Neuronal stem cell (in vitro differentiated cells): ENCODE data around the gene EIF2B1.

Experiments used
- DNase-seq: peaks from one replicate; pipeline ENCODE4 v3.0.0-alpha.2; 2013; ENCODE audit warnings: low spot score
- H2AFZ ChIP-seq: one replicate; pipeline ENCODE4 v1.6.1; 2013; ENCODE audit warnings: mild to moderate bottlenecking, low read length, inconsistent platforms
- H2AK5ac ChIP-seq: 2 replicates; pipeline ENCODE4 v1.6.1; 2013; ENCODE audit warnings: low read depth, mild to moderate bottlenecking, inconsistent platforms, low read length, moderate library complexity, mixed read lengths
- H2BK120ac ChIP-seq: 2 replicates; pipeline ENCODE4 v1.6.1; 2013; ENCODE audit warnings: low read depth, mild to moderate bottlenecking, inconsistent platforms, low read length, moderate library complexity, mixed read lengths
- H2BK12ac ChIP-seq: one replicate; pipeline ENCODE4 v1.6.1; 2013; ENCODE audit warnings: low read length, inconsistent platforms
- H2BK15ac ChIP-seq: 2 replicates; pipeline ENCODE4 v1.6.1; 2013; ENCODE audit warnings: mild to moderate bottlenecking, low read length, inconsistent platforms, mixed read lengths
- H2BK5ac ChIP-seq: one replicate; pipeline ENCODE4 v1.6.1; 2013; ENCODE audit warnings: inconsistent platforms, mild to moderate bottlenecking, low read length, moderate library complexity
- H3K14ac ChIP-seq: one replicate; pipeline ENCODE4 v1.6.1; 2013; ENCODE audit warnings: low read length, inconsistent platforms
- H3K18ac ChIP-seq: 2 replicates; pipeline ENCODE4 v1.6.1; 2013; ENCODE audit warnings: low read length, inconsistent platforms
- H3K23ac ChIP-seq: 2 replicates; pipeline ENCODE4 v1.6.1; 2013; ENCODE audit warnings: low read depth, mild to moderate bottlenecking, mixed read lengths, low read length, inconsistent platforms; ENCODE audit not compliant: poor library complexity
- H3K27ac ChIP-seq: replicated peaks from 3 replicates; pipeline ENCODE4 v1.5.1; 2013; ENCODE audit warnings: low read length, inconsistent platforms
- H3K27me3 ChIP-seq, 3 experiments: 2 replicates each; pipeline ENCODE4 v1.6.1; 2013; ENCODE audit warnings: low read length in 3 of 3, mild to moderate bottlenecking in 2 of 3, inconsistent platforms in 1 of 3, low read depth in 1 of 3, mixed read lengths in 1 of 3, moderate library complexity in 1 of 3; ENCODE audit not compliant: control insufficient read depth in 3 of 3, insufficient read depth in 3 of 3
- H3K36me3 ChIP-seq, 2 donors: replicated peaks in 1 of 2; 2 replicates each; pipeline ENCODE4 v1.6.1; 2013; ENCODE audit warnings: low read length in 2 of 2; ENCODE audit not compliant: control insufficient read depth in 2 of 2, insufficient read depth in 2 of 2
- H3K4ac ChIP-seq: 2 replicates; pipeline ENCODE4 v1.6.1; 2013; ENCODE audit warnings: inconsistent platforms, mild to moderate bottlenecking, low read length, moderate library complexity
- H3K4me1 ChIP-seq, 2 donors: 1 replicate in 1 of 2; 2 replicates in 1 of 2; pipeline ENCODE4 v1.6.1; 2013; ENCODE audit warnings: low read length in 2 of 2, low read depth in 1 of 2; ENCODE audit not compliant: control insufficient read depth in 2 of 2, insufficient read depth in 1 of 2
- H3K4me2 ChIP-seq: one replicate; pipeline ENCODE4 v1.6.1; 2013; ENCODE audit warnings: mild to moderate bottlenecking, low read length, inconsistent platforms; ENCODE audit not compliant: insufficient read depth, poor library complexity, severe bottlenecking
- H3K4me3 ChIP-seq, 2 donors: 2 replicates each; pipeline ENCODE4 v1.5.1; 2013; ENCODE audit warnings: low read length in 2 of 2, mild to moderate bottlenecking in 2 of 2, inconsistent platforms in 1 of 2, moderate library complexity in 1 of 2
- H3K79me1 ChIP-seq: one replicate; pipeline ENCODE4 v1.6.1; 2013; ENCODE audit warnings: low read depth, mild to moderate bottlenecking, inconsistent platforms, low read length, moderate library complexity
- H3K9ac ChIP-seq: one replicate; pipeline ENCODE4 v1.6.1; 2013; ENCODE audit warnings: mild to moderate bottlenecking, low read depth, low read length, inconsistent platforms; ENCODE audit not compliant: poor library complexity
- H3K9me3 ChIP-seq, 2 donors: replicated peaks in 1 of 2; 2 replicates each; pipeline versions ENCODE3 to v1.6.1; 2013; ENCODE audit warnings: low read length in 2 of 2, mild to moderate bottlenecking in 2 of 2, inconsistent platforms in 1 of 2, low read depth in 1 of 2, mixed read lengths in 1 of 2, moderate library complexity in 1 of 2; ENCODE audit not compliant: control insufficient read depth in 2 of 2, insufficient read depth in 1 of 2
- H4K8ac ChIP-seq: one replicate; pipeline ENCODE4 v1.6.1; 2013; ENCODE audit warnings: low read depth, mild to moderate bottlenecking, inconsistent platforms, low read length, moderate library complexity
- H4K91ac ChIP-seq: one replicate; pipeline ENCODE4 v1.6.1; 2013; ENCODE audit warnings: low read length, low read depth, mild to moderate bottlenecking, inconsistent platforms; ENCODE audit not compliant: poor library complexity
- WGBS, 2 donors: extraction: QIAGEN DNeasy Blood & Tissue Kit; methylation state at CpG; one replicate each; pipeline ENCODE4 v1.1.7; 2013; ENCODE audit warnings: missing lambda C conversion rate in 2 of 2, mixed read lengths in 1 of 2; ENCODE audit not compliant: insufficient read length in 2 of 2, insufficient replicate concordance in 1 of 2; ENCODE audit errors: extremely low coverage in 2 of 2; 5-methylcytosine and 5-hydroxymethylcytosine counted together

The EIF2B1 gene

DNA sequence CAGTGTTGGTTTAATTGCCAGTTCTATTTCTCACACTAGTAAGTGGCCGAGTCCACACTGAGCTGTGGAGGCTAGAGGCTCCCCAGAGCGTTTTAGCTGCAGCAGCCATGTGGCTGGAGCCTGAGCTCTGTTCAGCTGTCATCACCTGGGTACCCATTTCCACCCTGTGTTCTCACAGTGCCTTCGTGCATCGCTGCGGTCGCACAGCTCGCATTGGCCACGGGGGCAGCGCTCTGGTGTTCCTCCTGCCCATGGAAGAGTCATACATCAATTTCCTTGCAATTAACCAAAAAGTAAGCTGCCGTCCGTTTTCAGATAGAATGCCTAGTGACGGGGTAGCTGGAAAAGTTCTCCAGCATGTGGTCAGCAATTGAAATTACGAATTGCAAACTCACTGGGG lies 15.9 kb downstream of the EIF2B1 start:
- Histone ChIP-seq H4K91ac (no peak overlapping the region), H3K27me3 (no peaks in the 10 kb centered on the region), H2AFZ (no peak overlapping the region), H3K23ac (no peak overlapping the region), H3K27ac (no peak overlapping the region), H3K4me2 (no peak overlapping the region), H3K18ac (no peak overlapping the region), H3K14ac (no peak overlapping the region), H3K9ac (no peak overlapping the region), H2BK5ac (no peak overlapping the region), H3K4me3 (no peak overlapping the region), H3K4me1 (no peaks in the 10 kb centered on the region), H2BK120ac (no peak overlapping the region), H3K36me3 (peaks cover 52 to 96% of the 10 kb centered on the region in 2 donors), H2AK5ac (no peak overlapping the region), H3K9me3 (no peaks in the 10 kb centered on the region), H2BK15ac (no peak overlapping the region), H3K4ac (no peak overlapping the region), H2BK12ac (no peak overlapping the region), H3K79me1 (no peaks in the 10 kb centered on the region), H4K8ac (no peak overlapping the region)
- WGBS, 2 donors = no CpG with 5 or more reads among the region's 13 CpGs
- DNase-seq = no peak

DNA sequence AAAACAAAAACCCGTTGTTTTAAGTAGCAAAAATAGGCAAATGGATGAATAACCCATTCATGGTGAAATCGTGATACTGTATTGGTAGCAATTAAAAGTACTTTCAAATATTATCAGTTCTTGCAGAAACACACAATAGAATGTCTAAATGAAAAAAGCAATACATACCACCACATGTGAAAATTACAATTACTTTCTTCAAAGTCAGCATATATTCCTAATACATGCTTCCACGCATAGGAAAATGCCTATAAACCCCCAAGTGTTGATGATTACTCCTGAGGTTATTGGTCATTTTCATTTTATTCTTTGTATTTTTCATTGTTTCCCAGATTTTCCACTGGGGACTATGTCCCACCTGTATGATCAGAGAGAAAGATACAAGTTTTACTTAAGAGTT lies 16.3 kb downstream of the EIF2B1 start:
- no CpG with 5 or more reads among the region's 3 CpGs for WGBS, 2 donors
- no peak overlapping the region for H2AK5ac ChIP-seq
- H3K4me3 ChIP-seq = no peak overlapping the region
- no peak overlapping the region for H3K14ac ChIP-seq
- H3K9ac ChIP-seq = no peak overlapping the region
- H2BK15ac ChIP-seq = no peak overlapping the region
- H3K23ac ChIP-seq = no peak overlapping the region
- H4K91ac ChIP-seq = no peak overlapping the region
- no peak overlapping the region for H2BK12ac ChIP-seq
- no peak overlapping the region for H2AFZ ChIP-seq
- H3K4me1 ChIP-seq = no peaks in the 10 kb centered on the region
- H3K18ac ChIP-seq = no peak overlapping the region
- H2BK120ac ChIP-seq = no peak overlapping the region
- no peak overlapping the region for H3K4ac ChIP-seq
- H3K9me3 ChIP-seq = no peaks in the 10 kb centered on the region
- no peaks in the 10 kb centered on the region for H3K27me3 ChIP-seq
- no peak overlapping the region for H3K27ac ChIP-seq
- H3K36me3 ChIP-seq = peaks cover 53 to 96% of the 10 kb centered on the region in 2 donors
- no peak overlapping the region for H3K4me2 ChIP-seq
- H2BK5ac ChIP-seq = no peak overlapping the region
- H3K79me1 ChIP-seq = no peaks in the 10 kb centered on the region
- H4K8ac ChIP-seq = no peak overlapping the region
- no peak for DNase-seq

DNA sequence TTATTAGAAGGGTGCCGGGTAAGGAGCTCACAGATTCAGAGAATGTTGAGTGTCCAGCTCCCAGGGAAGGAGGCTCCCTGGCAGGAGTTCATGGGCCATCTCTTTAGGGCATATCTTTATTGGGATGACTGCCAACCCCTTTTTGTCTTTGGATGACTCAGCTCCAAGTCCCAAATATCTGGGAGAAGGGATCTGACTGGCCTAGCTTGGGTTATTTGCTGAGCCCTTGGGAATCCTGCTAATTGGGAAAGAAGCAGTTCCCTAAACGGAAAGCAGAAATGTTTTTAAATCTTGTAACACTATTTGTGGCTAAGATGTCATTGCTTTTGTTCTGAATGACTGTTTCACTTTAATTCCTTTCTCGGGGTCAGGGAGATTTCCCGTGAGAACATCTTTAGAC lies 19.0 kb downstream of the EIF2B1 start:
- Histone ChIP-seq H3K4me1 (no peaks in the 10 kb centered on the region), H3K4me2 (no peak overlapping the region), H2BK15ac (no peak overlapping the region), H3K79me1 (no peaks in the 10 kb centered on the region), H3K36me3 (peaks cover 56 to 95% of the 10 kb centered on the region in 2 donors), H2AK5ac (no peak overlapping the region), H3K9me3 (no peaks in the 10 kb centered on the region), H3K18ac (no peak overlapping the region), H3K9ac (no peak overlapping the region), H3K4me3 (no peak overlapping the region), H2AFZ (no peak overlapping the region), H3K27me3 (no peaks in the 10 kb centered on the region), H4K91ac (no peak overlapping the region), H3K4ac (no peak overlapping the region), H3K14ac (no peak overlapping the region), H2BK120ac (no peak overlapping the region), H3K27ac (no peak overlapping the region), H4K8ac (no peak overlapping the region), H2BK12ac (no peak overlapping the region), H2BK5ac (no peak overlapping the region), H3K23ac (no peak overlapping the region)
- WGBS, 2 donors = no CpG with 5 or more reads among the region's 4 CpGs
- DNase-seq = no peak

- no peaks in the 10 kb centered on the region for H3K4me1 ChIP-seq
- no peak overlapping the region for H3K4me3 ChIP-seq
- peaks cover 59 to 95% of the 10 kb centered on the region in 2 donors for H3K36me3 ChIP-seq
- no peaks in the 10 kb centered on the region for H3K79me1 ChIP-seq
- H3K4me2 ChIP-seq = no peak overlapping the region
- H2BK120ac ChIP-seq = no peak overlapping the region
- H3K14ac ChIP-seq = no peak overlapping the region
- H3K9me3 ChIP-seq = no peaks in the 10 kb centered on the region
- no peaks in the 10 kb centered on the region for H3K27me3 ChIP-seq
- no CpG with 5 or more reads among the region's 2 CpGs for WGBS, 2 donors
- no peak overlapping the region for H3K4ac ChIP-seq
- no peak overlapping the region for H4K91ac ChIP-seq
- no peak overlapping the region for H4K8ac ChIP-seq
- H2AK5ac ChIP-seq = no peak overlapping the region
- H2BK12ac ChIP-seq = no peak overlapping the region
- no peak overlapping the region for H2AFZ ChIP-seq
- H2BK15ac ChIP-seq = no peak overlapping the region
- DNase-seq = no peak
- H3K23ac ChIP-seq = no peak overlapping the region
- no peak overlapping the region for H3K27ac ChIP-seq
- no peak overlapping the region for H3K9ac ChIP-seq
- no peak overlapping the region for H2BK5ac ChIP-seq
- H3K18ac ChIP-seq = no peak overlapping the region
Observed at GRCh38 chr12:123614110-123614509, 19.4 kb downstream of the EIF2B1 start.
